Upper lobe of left lung (tissue), 4 donors: ENCODE data around the gene NDUFS5.

Experiments
- CTCF ChIP-seq, 6 experiments: fragments of 450-650 bp in 4 of 6; fragments of 200-600 bp in 2 of 6; sonication (generic) in 2 of 6; IDR thresholded peaks; one replicate each; pipeline ENCODE4 v1.5.1; 2016 to 2019; ENCODE audit warnings: antibody characterized with exemption in 6 of 6
- POLR2A ChIP-seq, 4 donors: fragments of 450-650 bp; IDR thresholded peaks; one replicate each; pipeline ENCODE4 v1.5.1; 2016 to 2017; ENCODE audit warnings: antibody characterized with exemption in 4 of 4, mild to moderate bottlenecking in 2 of 4
- POLR2AphosphoS5 ChIP-seq, 2 donors: sonication (generic); formaldehyde crosslinking; IDR thresholded peaks; one replicate each; pipeline ENCODE4 v1.5.1; 2017; ENCODE audit warnings: antibody characterized with exemption in 2 of 2

GRCh38 chr1:39016604-39017171, 9.5 kb upstream of the NDUFS5 start:
- TF ChIP-seq POLR2A (IDR thresholded peaks at IDR 0.05) (no peak), CTCF (IDR thresholded peaks at IDR 0.05) (no peak), POLR2AphosphoS5 (IDR thresholded peaks at IDR 0.05) (no peak)
